Activated CD4-positive, alpha-beta T cell treated with anti-CD3 and anti-CD28 coated beads, Interleukin-2, amount 50 U/mL, for 4 hours (primary cell): ENCODE data around the gene TSPAN3.
A peak's percentile ranks its signal among the peaks of the same experiment; 100 is the strongest.

ENCODE experiments used
- DNase-seq, 2 experiments: peaks; one replicate each; pipeline ENCODE4 v3.0.0-alpha.2; 2020

The TSPAN3 gene

DNA sequence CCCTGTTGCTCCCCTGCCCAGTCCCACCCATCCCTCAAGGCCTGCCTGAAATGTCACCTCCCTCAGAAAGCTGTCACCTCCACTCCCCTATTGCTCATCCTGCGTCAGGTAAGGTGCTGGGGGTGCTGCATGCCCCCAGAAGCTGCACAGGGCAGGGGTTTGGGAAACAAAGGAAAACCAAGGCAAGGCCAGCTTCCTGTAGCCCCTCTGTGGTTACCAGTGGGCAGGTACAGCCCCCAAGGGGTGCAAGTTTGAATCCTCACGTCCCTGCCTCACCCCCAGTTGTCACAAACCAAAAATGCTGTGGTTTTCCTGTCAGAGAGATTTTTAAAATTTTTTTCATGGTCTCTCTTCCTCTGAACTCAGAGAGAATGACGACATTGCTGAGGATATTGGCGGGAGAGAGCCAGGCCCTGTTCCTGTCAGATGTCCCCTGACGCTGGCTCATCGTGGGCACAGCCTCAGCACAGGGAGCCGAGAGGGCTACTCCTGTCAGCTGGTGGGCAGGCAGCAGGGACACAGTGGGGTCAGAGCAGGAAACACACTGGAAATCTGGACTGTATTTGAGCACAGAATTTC, 49.0 kb downstream of the TSPAN3 start:
- no peak for DNase-seq

DNA sequence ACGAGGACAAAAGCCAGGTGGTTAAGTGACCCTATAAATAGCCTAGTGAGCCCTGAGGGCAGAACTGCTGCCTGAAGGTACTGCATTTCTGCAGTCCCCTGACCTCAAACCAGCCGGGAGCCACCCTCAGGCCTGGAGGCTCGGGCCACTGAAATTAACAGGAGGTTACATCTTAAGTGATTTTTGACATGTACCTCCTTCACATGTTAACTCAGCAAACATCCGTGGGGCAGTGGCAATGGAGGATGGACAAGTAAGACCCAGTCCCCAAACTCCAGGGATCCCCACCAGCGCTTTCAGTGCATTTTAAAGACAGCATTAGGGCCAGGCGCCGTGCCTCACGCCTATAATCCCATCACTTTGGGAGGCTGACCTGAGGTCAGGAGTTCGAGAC, 49.8 kb downstream of the TSPAN3 start:
- no peak for DNase-seq

DNA sequence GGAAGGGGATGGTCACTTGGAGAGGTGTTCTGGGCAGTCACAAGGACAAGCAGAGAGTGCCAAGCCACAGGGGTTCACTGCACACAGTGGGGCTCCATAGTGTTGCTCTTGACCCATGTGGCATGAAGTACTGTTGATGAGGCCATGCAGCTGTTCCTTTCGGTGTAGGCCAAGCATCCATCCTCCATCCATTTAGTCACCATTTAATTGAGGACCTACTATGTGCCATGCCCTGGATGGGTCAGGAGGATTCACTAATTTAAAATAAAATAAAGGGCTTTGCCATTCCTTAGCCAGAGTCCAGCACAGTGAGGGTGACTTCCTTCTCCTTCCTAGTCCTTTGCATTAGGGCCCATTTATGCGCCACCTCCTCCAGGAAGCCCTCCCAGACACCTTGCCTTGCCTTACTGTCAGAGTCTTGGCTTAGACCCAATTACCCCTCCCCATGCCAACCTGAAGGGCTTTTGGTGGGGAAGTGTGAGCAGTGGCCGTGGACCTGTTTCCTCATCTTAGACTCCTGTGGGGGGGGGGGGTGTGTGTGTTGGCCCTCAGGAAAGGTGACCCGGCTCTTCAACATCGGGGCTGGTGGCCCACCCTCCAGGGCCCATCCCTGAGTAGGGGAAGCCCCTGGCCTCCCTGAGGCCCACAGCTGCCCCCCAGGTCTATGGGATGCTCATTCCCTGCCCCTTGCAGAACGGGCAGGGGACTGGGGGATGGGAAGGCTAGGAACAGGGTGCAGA, 50.4 kb downstream of the TSPAN3 start:
- no peak for DNase-seq

DNA sequence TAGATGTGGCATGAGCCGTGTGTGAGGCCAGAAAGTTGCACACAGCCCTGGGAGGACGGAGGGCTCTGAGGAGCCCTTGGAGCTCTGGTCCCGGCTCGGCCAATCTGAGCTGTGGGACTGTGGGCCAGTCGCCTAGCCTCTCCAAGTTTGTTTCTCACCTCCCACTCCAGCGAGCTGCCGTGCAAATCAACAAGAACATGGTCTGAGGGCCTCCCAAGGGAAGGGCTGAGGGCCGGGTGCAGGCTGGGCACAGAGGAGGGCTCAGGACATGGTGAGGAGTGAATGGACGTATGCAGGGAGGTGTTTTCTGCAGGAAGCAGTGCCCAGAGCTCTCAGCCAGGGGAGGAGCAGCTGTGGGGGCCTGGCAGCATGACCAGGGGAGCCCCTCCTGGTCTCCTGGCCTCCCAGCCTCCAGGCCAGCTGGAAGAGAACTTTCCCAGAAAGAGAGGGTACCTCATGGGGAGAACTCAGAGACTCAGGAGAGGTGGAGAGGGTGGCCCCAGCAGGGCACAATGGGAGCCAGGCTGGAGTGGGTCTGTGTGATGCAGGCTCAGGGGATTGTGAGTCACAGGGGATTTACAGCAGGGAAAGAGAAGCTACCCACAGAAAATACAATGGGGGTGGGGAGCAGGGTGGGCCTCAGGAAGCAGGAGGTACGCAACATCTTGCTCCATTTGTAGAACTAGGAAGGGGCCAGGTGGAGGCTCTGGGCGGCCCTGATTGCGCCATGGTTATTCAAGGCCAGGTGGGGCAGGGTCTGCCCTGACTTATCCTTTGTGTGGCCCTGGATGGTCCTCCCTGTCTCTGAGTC, 51.2 kb downstream of the TSPAN3 start:
- DNase-seq: no peak

DNA sequence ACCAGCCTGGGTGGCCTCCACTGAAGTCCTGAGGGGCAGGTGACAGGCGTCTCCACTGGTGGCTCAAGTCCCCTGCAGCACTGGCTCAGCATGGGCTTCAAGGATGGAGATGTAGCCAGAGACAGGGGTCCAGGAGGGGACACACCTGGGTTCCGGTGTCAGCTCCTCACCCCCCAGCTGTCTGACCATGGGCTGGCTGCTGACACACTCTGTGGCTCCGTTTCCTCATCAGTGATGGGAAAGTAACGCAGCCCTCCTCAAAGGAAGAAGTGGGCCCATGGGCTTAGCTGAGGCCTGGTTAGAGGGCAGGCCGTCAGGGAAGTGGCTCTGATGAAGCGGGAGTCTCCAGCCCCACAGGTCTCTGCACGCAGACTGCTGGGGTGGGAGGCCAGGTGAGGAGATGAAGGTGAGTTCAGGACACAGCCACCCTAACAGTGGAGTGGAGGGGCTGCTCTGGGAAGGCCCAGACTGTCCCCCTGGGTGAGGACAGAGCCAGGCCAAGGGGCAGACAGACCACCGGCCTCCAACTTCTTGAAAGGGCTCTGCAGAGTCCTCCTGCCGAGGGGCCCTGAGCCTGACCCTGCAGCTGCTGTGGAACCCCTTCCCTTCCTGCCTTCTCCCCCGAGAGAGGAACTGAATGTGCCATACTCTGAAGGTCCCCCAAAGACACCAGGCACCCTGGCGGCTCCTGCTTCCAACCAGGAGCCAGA, 52.0 kb downstream of the TSPAN3 start:
- DNase-seq: no peak

DNA sequence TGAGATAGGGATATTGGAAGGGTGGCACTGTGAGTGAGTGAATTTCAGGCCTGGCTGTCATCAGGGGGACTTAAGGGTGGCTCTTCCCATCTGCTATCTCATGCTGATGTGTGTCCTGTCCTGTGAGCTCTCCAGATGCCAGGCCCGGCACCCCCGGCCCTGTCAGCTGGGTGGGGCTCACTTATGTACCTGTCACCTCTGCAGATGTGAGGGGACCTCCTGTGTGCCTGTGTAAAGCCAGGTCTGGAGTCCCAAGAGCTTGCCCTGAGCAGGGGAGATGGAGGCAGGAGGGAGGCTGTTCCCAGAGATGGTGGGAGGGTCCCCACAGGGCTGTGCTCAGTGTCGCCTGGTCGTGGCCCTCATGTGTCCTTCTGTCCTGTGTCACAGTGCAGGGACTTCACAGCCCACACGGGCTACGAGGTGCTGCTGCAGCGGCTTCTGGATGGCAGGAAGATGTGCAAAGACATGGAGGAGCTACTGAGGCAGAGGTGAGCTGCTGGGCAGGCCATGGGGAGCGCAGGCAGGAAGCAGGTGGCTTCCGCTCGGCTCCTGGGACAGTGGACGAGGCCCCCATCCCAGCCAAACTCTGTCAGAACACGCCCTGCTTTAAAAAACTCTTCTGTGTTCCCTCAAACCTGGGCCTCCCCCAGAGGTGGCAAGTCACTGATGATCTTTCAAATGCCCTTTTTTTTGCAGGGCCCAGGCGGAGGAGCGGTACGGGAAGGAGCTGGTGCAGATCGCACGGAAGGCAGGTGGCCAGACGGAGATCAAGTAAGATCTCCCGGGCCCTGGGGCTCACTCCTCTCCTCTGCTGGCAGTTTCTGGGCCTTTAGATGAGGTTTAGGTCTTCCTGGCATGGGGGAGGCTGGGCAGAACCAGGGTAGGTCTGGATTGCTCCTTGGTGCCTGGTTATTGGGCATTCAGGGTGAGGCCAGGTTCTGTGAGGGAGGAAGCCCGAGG, 52.9 kb downstream of the TSPAN3 start:
- no peak for DNase-seq

DNA sequence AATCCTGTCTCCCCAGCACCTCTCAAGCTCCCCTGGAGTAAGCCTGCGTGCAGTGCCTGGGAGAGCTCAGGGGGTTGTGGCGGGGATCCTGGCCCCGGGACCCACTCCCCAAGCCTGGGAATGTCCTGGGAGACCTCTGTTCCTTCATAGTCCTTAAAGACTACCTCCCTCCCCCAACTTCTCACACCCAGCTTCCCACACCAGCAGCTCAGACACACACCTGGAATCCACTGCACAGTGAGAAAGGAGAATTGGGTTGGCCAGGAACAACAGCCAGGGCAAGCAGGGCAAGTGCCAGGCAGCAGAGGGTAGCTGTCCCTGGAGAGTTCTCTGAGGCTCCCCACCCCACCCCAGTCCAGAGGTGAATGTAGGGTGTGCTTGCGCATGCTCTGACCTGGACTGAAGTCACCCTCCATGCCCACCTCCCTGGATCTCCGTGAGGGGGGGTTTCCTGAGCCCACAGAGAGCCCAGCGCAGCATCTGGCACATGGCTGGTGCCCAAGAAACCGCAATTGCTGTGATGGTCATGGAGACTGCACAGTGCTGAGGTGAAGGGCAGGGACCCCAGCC, 53.7 kb downstream of the TSPAN3 start:
- no peak for DNase-seq

DNA sequence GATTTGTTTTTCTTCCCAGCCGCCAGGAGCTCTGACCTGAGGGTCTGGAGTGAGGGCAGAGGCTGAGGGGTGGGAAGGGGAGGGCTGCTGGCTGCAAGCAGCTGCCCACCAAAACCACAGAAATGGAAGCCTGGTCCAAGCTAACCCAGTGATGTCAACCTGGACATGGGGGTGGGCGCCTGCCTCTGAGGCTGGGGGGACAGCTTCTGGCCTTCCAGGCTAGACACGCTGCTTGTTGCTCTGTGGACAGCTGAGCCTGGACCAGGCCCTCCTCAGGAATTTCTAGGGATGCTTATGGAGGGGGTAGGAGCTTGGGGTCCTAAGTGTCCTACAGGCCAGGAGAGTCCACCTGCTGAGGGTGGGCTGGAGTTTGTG, 54.6 kb downstream of the TSPAN3 start:
- no peak for DNase-seq

DNA sequence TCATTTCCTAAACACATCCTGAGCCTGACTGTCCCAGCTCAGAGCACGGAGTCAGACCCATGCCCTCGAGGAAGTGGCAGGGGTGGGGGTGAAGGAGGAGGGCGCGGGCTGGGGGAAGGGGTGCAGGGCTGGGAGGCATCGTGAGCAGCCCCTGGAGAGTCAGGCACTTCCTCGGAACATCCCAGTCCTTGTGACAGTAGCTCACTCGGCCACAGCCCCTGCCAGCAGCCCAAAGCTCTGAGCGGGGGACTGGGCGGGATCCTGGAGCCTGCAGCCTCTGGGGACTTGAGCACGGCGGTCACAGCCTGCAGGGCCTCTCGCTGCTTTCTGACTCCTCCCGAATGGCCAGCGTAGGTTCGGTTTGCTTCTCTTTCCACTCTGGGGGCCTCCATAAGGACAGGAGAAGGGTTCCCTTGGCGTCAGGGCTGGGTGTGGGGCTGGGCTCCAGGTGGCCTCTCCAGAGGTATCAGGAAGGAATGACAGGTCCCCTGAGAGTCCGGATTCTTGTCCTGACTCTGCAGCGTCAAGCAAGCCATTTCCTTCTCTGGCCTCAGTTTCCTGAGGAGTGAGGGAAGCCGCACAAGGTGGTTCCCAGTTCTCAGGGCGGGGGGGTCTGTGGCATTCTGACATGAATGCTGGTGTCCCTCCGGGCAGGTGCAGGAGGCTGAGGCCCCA, 55.1 kb downstream of the TSPAN3 start:
- no peak for DNase-seq

DNA sequence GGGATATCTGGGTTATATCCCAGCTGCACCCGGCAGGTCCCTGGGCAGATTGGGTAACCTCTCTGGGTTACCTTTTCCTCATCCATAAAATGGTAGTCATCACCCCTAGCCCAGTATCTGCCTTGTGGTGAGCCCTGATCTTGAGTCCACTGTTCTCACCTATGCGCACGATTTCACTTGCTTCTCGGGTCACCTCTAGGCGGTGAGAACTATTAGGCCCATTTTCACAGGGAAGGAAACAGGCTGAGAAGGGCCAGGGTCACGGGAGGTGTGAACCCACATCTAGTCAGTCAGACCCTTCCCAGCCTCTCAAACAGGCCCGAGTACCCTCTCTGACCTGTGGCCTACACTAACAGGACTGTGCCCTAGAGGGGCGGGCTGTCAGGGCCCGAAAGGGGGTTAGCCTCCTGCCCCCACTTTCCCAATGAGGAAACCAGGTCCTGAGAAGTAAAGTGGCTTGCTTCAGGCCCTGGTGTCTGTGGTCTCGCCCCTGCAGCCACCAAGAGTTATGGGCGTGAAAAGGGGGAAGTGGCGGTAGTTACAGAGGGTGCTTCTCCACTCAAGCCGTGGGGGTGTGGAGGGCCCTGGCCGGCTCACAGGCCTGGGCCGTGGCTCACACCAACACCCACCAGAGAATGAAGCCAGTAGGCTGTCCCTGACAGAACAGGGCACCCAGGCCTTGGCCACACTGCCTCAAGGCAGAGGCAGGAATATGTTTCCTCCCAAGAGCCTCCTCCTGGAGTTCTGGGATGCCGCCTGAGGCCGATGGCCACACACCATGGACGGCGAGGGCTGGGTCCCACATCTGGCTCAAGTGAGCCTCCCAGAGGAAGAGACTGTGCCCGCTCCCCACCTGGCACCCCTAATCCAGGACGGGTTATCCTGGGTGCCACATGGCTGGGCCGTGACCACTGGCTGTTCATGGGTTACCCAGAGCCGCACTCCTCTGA, 56.5 kb downstream of the TSPAN3 start:
- no peak for DNase-seq

DNA sequence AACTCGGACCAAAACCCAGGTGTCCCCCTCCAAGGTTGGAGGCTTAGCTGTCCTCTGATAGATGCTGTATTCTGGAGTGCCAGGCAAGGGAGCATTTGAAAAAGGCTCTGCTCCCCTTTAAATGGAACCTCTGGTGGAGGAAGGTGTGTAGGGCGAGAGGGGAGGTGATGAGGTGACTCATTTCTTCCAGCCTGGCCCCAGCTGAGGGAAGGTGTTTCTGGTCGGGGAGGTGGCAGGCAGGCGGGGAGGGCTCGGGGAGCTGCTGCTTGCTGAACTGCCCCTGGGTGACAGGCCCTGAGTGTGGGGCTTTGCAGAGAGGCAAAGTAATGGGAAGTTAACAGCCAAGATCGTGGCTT, 57.2 kb downstream of the TSPAN3 start:
- DNase-seq: peak; percentile 86 to 89

DNA sequence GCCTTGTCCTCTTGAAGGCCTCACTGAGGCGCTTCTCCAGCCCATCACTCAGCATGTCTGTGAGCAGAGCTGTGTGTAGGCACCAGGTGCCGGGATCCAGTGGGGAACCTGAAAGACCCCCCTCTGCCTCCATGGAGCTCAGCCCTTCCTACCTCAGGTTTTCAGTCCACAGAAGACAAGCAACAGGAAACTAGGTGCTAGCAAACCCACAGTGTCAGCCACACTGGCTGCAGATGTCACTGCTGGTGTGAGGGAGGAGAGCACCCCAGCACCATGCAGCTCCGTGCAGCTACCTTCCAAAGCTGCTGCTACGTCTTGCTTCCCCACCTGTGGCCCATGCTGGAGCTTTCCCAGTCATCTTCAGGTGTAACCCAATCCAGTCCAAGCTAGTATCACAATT, 58.0 kb downstream of the TSPAN3 start:
- DNase-seq: no peak

DNA sequence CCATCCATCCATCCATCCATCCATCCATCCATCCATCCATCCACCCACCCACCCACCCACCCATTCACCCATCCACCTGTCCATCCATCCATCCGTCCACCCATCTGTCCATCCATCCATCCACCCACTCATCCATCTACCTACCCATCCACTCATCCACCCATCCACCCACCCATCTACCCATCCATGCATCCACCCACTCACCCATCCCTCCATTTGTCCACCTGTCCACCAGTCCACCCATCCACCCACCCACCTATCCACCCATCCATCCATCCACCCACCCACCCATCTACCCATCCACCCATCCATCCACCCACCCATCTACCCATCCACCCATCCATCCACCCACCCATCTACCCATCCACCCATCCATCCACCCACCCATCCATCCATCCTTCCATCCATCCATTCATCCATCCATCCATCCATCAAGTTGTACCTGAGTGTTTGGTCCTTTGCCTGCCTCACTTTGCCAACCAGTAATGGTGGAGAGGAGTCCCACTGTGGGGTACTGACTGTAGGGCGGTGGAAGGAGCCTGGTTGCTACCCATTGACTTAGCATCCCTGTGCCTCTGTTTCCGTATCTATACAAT, 58.7 kb downstream of the TSPAN3 start:
- no peak for DNase-seq

DNA sequence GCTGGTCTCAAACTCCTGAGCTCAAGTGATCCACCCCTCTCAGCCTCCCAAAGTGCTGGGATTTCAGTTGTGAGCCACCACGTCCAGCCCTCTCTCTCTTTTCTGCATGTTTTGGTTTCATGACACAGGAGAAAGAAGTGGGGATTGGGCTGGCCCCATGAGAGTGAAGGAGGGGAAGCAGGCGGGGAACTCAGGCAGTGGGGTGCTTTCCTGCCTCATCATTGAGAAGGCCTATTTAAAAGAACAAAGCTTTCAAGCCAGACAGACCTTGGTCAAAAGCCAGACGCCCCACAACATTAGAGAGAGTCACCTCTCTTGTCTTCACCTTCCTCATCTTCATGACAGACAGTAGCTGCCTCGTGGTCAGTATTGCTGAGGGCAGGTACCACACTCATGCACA, 60.1 kb downstream of the TSPAN3 start:
- DNase-seq: no peak

DNA sequence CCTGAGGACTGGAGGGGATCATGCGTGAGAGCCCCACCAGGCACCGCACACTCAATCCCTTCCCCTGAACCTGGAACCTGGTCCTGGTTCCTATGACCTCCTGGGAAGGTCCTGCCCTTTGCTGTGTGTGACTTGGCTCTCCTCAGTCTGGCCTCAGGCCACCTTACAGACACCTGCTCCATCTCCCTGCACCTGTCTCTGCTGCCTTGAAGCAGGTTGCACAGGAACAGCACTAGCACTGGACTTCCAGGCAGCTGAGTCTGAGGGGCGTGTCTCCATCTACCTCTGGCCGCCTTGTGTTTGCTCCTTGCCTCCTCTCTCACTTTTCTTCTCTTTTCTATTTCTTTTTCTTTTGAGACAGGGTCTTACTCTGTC, 60.6 kb downstream of the TSPAN3 start:
- DNase-seq: no peak

DNA sequence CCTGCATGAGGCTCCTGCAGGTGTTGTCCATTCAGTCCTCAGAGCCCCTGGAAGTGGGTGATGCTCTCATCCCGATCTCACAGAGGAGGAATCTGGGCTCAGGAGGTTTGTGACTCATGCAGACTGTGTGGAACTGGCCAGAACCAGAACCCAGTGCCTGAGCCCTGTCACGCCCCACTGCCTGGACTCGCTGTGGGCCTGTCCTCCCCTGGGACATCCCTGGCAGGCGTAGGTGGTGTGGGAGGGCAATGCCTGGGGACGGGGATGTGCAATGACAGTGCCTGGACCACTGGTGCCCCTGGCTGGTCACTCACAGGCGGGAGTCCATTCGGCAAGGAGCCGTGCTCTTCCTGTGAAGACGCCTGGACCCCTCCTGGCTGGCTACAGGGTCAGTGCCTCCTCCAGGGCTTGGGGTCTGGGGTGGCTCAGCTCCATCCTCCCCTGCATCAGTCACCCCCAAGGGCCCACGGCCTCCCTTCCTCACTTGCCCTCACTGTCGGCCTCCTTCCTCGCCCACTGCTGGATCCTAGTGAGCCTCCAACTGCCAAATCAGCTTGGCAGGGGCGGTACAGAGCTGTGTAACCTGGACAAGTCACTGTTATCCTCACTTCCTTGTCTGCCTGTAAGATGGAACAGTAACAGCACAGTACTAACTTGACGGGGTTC, 61.1 kb downstream of the TSPAN3 start:
- DNase-seq: no peak

DNA sequence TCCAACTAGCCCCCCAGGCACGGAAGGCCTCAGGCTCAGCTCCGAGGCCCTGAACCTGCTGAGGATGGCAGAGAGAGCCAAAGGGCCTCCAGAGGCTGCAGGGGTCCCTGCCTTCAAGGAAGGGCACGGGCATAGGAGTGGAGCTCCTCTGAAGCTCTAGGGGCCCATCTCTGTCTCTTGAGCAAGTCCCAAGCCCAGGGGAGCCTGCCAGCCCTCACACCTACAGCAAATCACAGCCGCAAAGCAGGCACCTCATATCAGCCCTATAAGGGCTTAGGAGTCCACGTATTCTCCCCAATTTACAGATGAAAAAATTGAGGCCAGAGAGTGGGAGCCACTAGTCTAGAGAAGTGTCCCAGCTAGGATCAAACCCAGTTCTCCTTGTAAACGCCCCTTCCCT, 61.7 kb downstream of the TSPAN3 start:
- no peak for DNase-seq

DNA sequence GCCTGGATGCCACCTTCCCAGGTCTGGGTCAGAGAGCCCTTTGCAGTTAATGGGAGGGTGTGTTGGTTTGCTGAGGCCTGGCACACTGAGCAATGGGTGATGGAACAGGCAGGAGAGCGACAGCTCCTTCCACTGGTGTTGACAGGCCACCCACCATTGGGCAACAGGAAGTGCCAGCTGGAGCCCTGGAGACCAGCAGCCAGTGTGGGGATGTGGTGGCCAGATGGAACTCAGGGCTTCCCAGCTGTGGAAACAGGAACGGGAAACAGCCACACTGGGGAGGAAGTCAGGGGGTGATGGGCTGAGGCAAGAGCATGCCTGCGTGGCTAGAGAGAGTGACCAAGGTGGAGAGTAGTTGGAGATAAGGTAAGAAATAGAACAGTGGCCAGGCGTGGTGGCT, 66.7 kb downstream of the TSPAN3 start:
- no peak for DNase-seq
